Parathyroid adenoma (tissue), 2 donors: Measurements from ENCODE around the gene OS9.

Source experiments
- H2AFZ ChIP-seq: fragments of 300-600 bp; sonication (generic); one replicate; pipeline ENCODE4 v1.7.0; 2017; ENCODE audit warnings: antibody characterized with exemption, mild to moderate bottlenecking
- H3K27ac ChIP-seq: fragments of 300-600 bp; sonication (generic); one replicate; pipeline ENCODE4 v1.7.0; 2017
- H3K27me3 ChIP-seq: fragments of 300-600 bp; sonication (generic); one replicate; pipeline ENCODE4 v1.7.0; 2017; ENCODE audit warnings: low read length; ENCODE audit not compliant: control insufficient read depth, insufficient read depth
- H3K36me3 ChIP-seq: fragments of 300-600 bp; sonication (generic); one replicate; pipeline ENCODE4 v1.7.0; 2017; ENCODE audit warnings: low read length; ENCODE audit not compliant: control insufficient read depth, insufficient read depth
- H3K4me1 ChIP-seq: fragments of 300-600 bp; sonication (generic); one replicate; pipeline ENCODE4 v1.7.0; 2017; ENCODE audit warnings: control low read depth
- H3K4me2 ChIP-seq: fragments of 300-600 bp; sonication (generic); one replicate; pipeline ENCODE4 v1.7.0; 2017; ENCODE audit warnings: low read length
- H3K4me3 ChIP-seq: fragments of 300-600 bp; sonication (generic); one replicate; pipeline ENCODE4 v1.7.0; 2017; ENCODE audit warnings: low read depth, low read length
- H3K79me2 ChIP-seq: fragments of 300-600 bp; sonication (generic); one replicate; pipeline ENCODE4 v1.7.0; 2017; ENCODE audit warnings: control low read depth
- H3K9ac ChIP-seq: fragments of 300-600 bp; sonication (generic); one replicate; pipeline ENCODE4 v1.7.0; 2017; ENCODE audit warnings: mild to moderate bottlenecking
- H3K9me3 ChIP-seq: fragments of 300-600 bp; sonication (generic); one replicate; pipeline ENCODE4 v1.7.0; 2017; ENCODE audit warnings: low read length; ENCODE audit not compliant: control insufficient read depth
- CTCF ChIP-seq: fragments of 300-600 bp; sonication (generic); IDR thresholded peaks from one replicate; pipeline ENCODE4 v1.7.0; 2017; ENCODE audit warnings: antibody characterized with exemption, mild to moderate bottlenecking
- donor health status: primary hyperparathyroidism.

The OS9 gene

GRCh38 chr12:57763881-57764661 lies 70.1 kb downstream of the OS9 start:
- Histone ChIP-seq H3K4me3 (no peak overlapping the region), H3K4me2 (no peak overlapping the region), H2AFZ (no peak overlapping the region), H3K9ac (no peak overlapping the region), H3K27ac (no peak overlapping the region), H3K27me3 (no peaks in the 10 kb centered on the region), H3K79me2 (no peaks in the 10 kb centered on the region), H3K4me1 (peaks cover 9% of the 10 kb centered on the region), H3K9me3 (no peaks in the 10 kb centered on the region), H3K36me3 (no peaks in the 10 kb centered on the region)
- no peak for TF ChIP-seq CTCF

GRCh38 chr12:57764662-57765002 lies 70.7 kb downstream of the OS9 start:
- Histone ChIP-seq H3K4me2 (peak overlapping the region; percentile 68), H3K4me1 (peaks cover 9% of the 10 kb centered on the region), H3K27me3 (no peaks in the 10 kb centered on the region), H3K9me3 (no peaks in the 10 kb centered on the region), H3K27ac (no peak overlapping the region), H3K79me2 (no peaks in the 10 kb centered on the region), H3K9ac (no peak overlapping the region), H2AFZ (peak overlapping the region; percentile 91), H3K36me3 (no peaks in the 10 kb centered on the region), H3K4me3 (peak overlapping the region; percentile 42)
- TF ChIP-seq CTCF = no peak

- no peak overlapping the region for H3K9ac ChIP-seq
- no peaks in the 10 kb centered on the region for H3K36me3 ChIP-seq
- H3K4me1 ChIP-seq = peaks cover 9% of the 10 kb centered on the region
- peak overlapping the region; percentile 42 for H3K4me3 ChIP-seq
- H3K4me2 ChIP-seq = peak overlapping the region; percentile 68
- TF ChIP-seq CTCF = peak; percentile 24
- no peaks in the 10 kb centered on the region for H3K79me2 ChIP-seq
- no peaks in the 10 kb centered on the region for H3K9me3 ChIP-seq
- H2AFZ ChIP-seq = peak overlapping the region; percentile 91
- H3K27ac ChIP-seq = no peak overlapping the region
- H3K27me3 ChIP-seq = no peaks in the 10 kb centered on the region
Measured at GRCh38 chr12:57765003-57765697, 71.2 kb downstream of the OS9 start.

- H2AFZ ChIP-seq = peak overlapping the region; percentile 91
- no peak for TF ChIP-seq CTCF
- no peak overlapping the region for H3K27ac ChIP-seq
- H3K36me3 ChIP-seq = no peaks in the 10 kb centered on the region
- no peaks in the 10 kb centered on the region for H3K79me2 ChIP-seq
- H3K4me3 ChIP-seq = peak overlapping the region; percentile 42
- no peaks in the 10 kb centered on the region for H3K9me3 ChIP-seq
- H3K4me1 ChIP-seq = peaks cover 15% of the 10 kb centered on the region
- H3K4me2 ChIP-seq = peak overlapping the region; percentile 68
- no peaks in the 10 kb centered on the region for H3K27me3 ChIP-seq
- H3K9ac ChIP-seq = no peak overlapping the region
Measured at GRCh38 chr12:57765698-57766463, 71.9 kb downstream of the OS9 start.
